Activated CD4-positive, alpha-beta T cell treated with anti-CD3 and anti-CD28 coated beads, Interleukin-2, amount 10 ng/mL, durations not matched to agents 7 days and 5 days (primary cell): ENCODE measurements around the gene KRTAP12-1. TPM values are rescaled to one million over a fixed set of nuclear protein-coding genes. Genes with fewer than 3 reads are reported as not detected.
"Not testable (repeated sequence)": the region's sequence is repeated elsewhere in the genome, so short reads cannot be mapped to it uniquely, and the experiment has no call there.

Experiments
- CTCF ChIA-PET: fragments of 350-600 bp; sonication (Branson Sonifier 250); formaldehyde crosslinking; loops from one replicate; lab custom pipeline; 2021; ENCODE audit warnings: antibody characterized with exemption; lab: Charles Lee
- POLR2A ChIA-PET: fragments of 350-600 bp; sonication (Branson Sonifier 250); formaldehyde crosslinking; loops from one replicate; lab custom pipeline; 2021; ENCODE audit warnings: antibody characterized with exemption; lab: Charles Lee
- DNase-seq: peaks from one replicate; pipeline ENCODE4 v3.0.0-alpha.2; 2020
- H3K27ac Mint-ChIP-seq: one replicate; pipeline ENCODE4 v1.8.0; 2021; ENCODE audit warnings: mild to moderate bottlenecking, moderate library complexity, mixed read lengths
- H3K27me3 Mint-ChIP-seq: one replicate; pipeline ENCODE4 v1.8.0; 2021; ENCODE audit warnings: mixed read lengths
- H3K36me3 Mint-ChIP-seq: one replicate; pipeline ENCODE4 v1.8.0; 2021; ENCODE audit warnings: low read depth, mixed read lengths
- H3K4me1 Mint-ChIP-seq: one replicate; pipeline ENCODE4 v1.8.0; 2021; ENCODE audit warnings: mixed read lengths
- H3K4me3 Mint-ChIP-seq: one replicate; pipeline ENCODE4 v1.8.0; 2021; ENCODE audit warnings: mild to moderate bottlenecking, moderate library complexity, mixed read lengths
- H3K9me3 Mint-ChIP-seq: one replicate; pipeline ENCODE4 v1.8.0; 2021; ENCODE audit warnings: mixed read lengths
- total RNA-seq, 2 experiments: library from RNA; stranded (reverse); gene quantifications; one replicate each; pipeline ENCODE4 v1.2.3, GENCODE V29; 2021

Gene KRTAP12-1
- total RNA-seq, 2 experiments from 2014 or later: not detected

GRCh38 chr21:44689740-44690139 is 7.8 kb upstream of the KRTAP12-1 start:
- H3K9me3 Mint-ChIP-seq: peaks cover 11% of the 10 kb centered on the region
- H3K27ac Mint-ChIP-seq, H3K4me1 Mint-ChIP-seq, POLR2A ChIA-PET, H3K4me3 Mint-ChIP-seq, H3K36me3 Mint-ChIP-seq, CTCF ChIA-PET: not testable (repeated sequence)
- peaks cover 21% of the 10 kb centered on the region for H3K27me3 Mint-ChIP-seq
- peak; percentile 1 for DNase-seq

- peaks cover 2% of the 10 kb centered on the region for H3K9me3 Mint-ChIP-seq
- peaks cover 20% of the 10 kb centered on the region for H3K27me3 Mint-ChIP-seq
- no peak overlapping the region for H3K27ac Mint-ChIP-seq
- DNase-seq: no peak
- H3K4me3 Mint-ChIP-seq: no peak overlapping the region
- ChIA-PET CTCF (no interaction called here), POLR2A (no interaction called here)
- no peaks in the 10 kb centered on the region for H3K36me3 Mint-ChIP-seq
- peaks cover 5% of the 10 kb centered on the region for H3K4me1 Mint-ChIP-seq
Measured at GRCh38 chr21:44687671-44688070, 5.7 kb upstream of the KRTAP12-1 start.

GRCh38 chr21:44686843-44687561 is 5.0 kb upstream of the KRTAP12-1 start:
- Mint-ChIP-seq H3K27ac (no peak overlapping the region), H3K4me1 (peaks cover 5% of the 10 kb centered on the region), H3K9me3 (no peaks in the 10 kb centered on the region), H3K4me3 (no peak overlapping the region), H3K36me3 (no peaks in the 10 kb centered on the region), H3K27me3 (peaks cover 17% of the 10 kb centered on the region)
- ChIA-PET POLR2A (interaction anchor here (0.6 kb wide), 1 partner anchor 269 kb away, joined by 3 read pairs; no protein-coding TSS in a partner anchor), CTCF (no interaction called here)
- no peak for DNase-seq

DNA sequence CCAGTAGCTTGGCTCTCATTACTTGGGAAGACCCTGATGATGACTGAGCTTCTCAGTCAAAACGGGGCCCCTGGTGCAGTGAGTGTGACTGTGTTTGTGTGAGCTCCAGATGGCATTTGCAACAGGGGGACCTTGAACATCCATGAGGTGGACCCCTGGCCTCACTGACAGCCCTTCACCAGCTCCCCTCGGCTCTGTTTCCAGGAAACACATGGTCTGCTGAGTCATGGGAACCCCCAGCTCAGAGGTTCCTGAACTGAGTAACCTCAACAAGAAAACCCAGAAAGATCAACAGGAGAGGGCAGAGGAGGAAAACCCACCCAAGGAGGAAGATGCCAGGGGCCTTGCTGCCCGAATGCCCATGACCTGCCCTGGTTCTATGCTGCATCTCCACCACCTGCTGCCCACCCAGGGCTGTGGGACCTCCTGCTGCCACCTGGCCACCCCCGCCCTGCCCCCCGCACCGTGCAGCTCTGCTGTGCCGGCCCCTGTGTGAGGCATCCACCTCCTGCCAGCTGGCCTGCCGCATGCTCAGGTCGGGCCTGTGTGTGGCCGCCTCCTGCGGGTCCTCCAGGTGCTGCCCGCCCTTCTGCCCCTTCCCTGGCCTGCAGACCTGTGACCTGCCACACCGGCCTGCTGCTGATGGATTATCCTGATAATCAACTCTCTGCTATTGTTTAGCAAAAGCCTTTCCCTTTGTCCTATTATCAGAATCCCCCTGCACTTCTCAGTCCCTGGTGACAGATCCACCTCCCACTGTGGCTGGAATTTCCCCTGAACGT is 4.2 kb upstream of the KRTAP12-1 start:
- no peaks in the 10 kb centered on the region for H3K36me3 Mint-ChIP-seq
- CTCF ChIA-PET: interaction anchor here (0.8 kb wide), 1 partner anchor 8 kb away, joined by 4 read pairs; no protein-coding TSS in a partner anchor
- H3K4me1 Mint-ChIP-seq: peaks cover 5% of the 10 kb centered on the region
- H3K27ac Mint-ChIP-seq: peak overlapping the region; percentile 16
- no peaks in the 10 kb centered on the region for H3K9me3 Mint-ChIP-seq
- DNase-seq: no peak
- POLR2A ChIA-PET: interaction anchor here (0.6 kb wide), 1 partner anchor 268 kb away, joined by 3 read pairs; no protein-coding TSS in a partner anchor
- no peak overlapping the region for H3K4me3 Mint-ChIP-seq
- peaks cover 13% of the 10 kb centered on the region for H3K27me3 Mint-ChIP-seq

GRCh38 chr21:44685050-44685449 is 3.1 kb upstream of the KRTAP12-1 start:
- H3K9me3 Mint-ChIP-seq, H3K4me3 Mint-ChIP-seq, H3K4me1 Mint-ChIP-seq, H3K27ac Mint-ChIP-seq, DNase-seq, POLR2A ChIA-PET, H3K36me3 Mint-ChIP-seq: not testable (repeated sequence)
- CTCF ChIA-PET: interaction anchor here (1.0 kb wide), 1 partner anchor 40 kb away, joined by 3 read pairs; no protein-coding TSS in a partner anchor
- H3K27me3 Mint-ChIP-seq: peaks cover 10% of the 10 kb centered on the region

- Mint-ChIP-seq H3K27me3 (peaks cover 10% of the 10 kb centered on the region), H3K27ac (no peak overlapping the region), H3K9me3 (no peaks in the 10 kb centered on the region), H3K4me1 (peaks cover 5% of the 10 kb centered on the region), H3K36me3 (no peaks in the 10 kb centered on the region), H3K4me3 (no peak overlapping the region)
- DNase-seq: no peak
- ChIA-PET POLR2A (no interaction called here), CTCF (interaction anchor here (1.0 kb wide), 1 partner anchor 39 kb away, joined by 3 read pairs; no protein-coding TSS in a partner anchor)
Measured at GRCh38 chr21:44684483-44684882, 2.5 kb upstream of the KRTAP12-1 start.

DNA sequence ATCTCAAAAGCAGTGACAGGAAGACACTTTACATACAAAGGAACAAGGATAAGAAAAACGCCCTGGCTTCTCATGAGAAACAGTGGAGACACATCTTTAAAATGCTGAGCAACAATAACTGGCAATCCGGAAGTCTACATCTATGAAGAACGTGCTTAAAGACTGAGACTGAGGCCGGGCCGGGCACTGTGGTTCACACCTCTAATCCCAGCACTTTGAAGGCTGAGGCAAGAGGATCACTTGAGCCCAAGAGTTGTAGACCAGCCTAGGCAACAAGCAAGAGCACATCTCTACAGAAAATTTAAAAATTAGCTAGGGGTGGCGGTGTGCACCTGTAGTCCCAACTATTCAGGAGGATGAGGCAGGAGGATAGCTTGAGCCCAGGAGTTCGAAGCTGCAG is 2.1 kb upstream of the KRTAP12-1 start:
- CTCF ChIA-PET: interaction anchor here (1.0 kb wide), 1 partner anchor 39 kb away, joined by 3 read pairs; no protein-coding TSS in a partner anchor
- Mint-ChIP-seq H3K9me3 (no peaks in the 10 kb centered on the region), H3K4me1 (peaks cover 5% of the 10 kb centered on the region), H3K36me3 (no peaks in the 10 kb centered on the region), H3K27me3 (peaks cover 10% of the 10 kb centered on the region), H3K4me3 (no peak overlapping the region), H3K27ac (no peak overlapping the region)
- no peak for DNase-seq
- POLR2A ChIA-PET: no interaction called here

GRCh38 chr21:44682580-44683151 is 703 bp upstream of the KRTAP12-1 start:
- H3K36me3 Mint-ChIP-seq: no peaks in the 10 kb centered on the region
- H3K27ac Mint-ChIP-seq: no peak overlapping the region
- DNase-seq: no peak
- ChIA-PET POLR2A (no interaction called here), CTCF (interaction anchor here (1.1 kb wide), 1 partner anchor 14 kb away, joined by 3 read pairs; no protein-coding TSS in a partner anchor)
- H3K9me3 Mint-ChIP-seq: no peaks in the 10 kb centered on the region
- no peak overlapping the region for H3K4me3 Mint-ChIP-seq
- peaks cover 10% of the 10 kb centered on the region for H3K27me3 Mint-ChIP-seq
- H3K4me1 Mint-ChIP-seq: peaks cover 5% of the 10 kb centered on the region

GRCh38 chr21:44681152-44681551 is 811 bp downstream of the KRTAP12-1 start:
- no peak overlapping the region for H3K27ac Mint-ChIP-seq
- ChIA-PET POLR2A (no interaction called here), CTCF (no interaction called here)
- DNase-seq: no peak
- H3K9me3 Mint-ChIP-seq: no peaks in the 10 kb centered on the region
- no peaks in the 10 kb centered on the region for H3K36me3 Mint-ChIP-seq
- H3K4me1 Mint-ChIP-seq: peaks cover 3% of the 10 kb centered on the region
- peaks cover 10% of the 10 kb centered on the region for H3K27me3 Mint-ChIP-seq
- no peak overlapping the region for H3K4me3 Mint-ChIP-seq

GRCh38 chr21:44677881-44678280 is 4.1 kb downstream of the KRTAP12-1 start:
- no peak overlapping the region for H3K27ac Mint-ChIP-seq
- ChIA-PET CTCF (interaction anchor here (0.5 kb wide), 1 partner anchor 72 kb away, joined by 3 read pairs; no protein-coding TSS in a partner anchor), POLR2A (no interaction called here)
- H3K4me1 Mint-ChIP-seq: no peaks in the 10 kb centered on the region
- DNase-seq: no peak
- H3K36me3 Mint-ChIP-seq: peaks cover 6% of the 10 kb centered on the region
- H3K27me3 Mint-ChIP-seq: peaks cover 10% of the 10 kb centered on the region
- peaks cover 8% of the 10 kb centered on the region for H3K9me3 Mint-ChIP-seq
- no peak overlapping the region for H3K4me3 Mint-ChIP-seq

- ChIA-PET CTCF (no interaction called here), POLR2A (no interaction called here)
- no peak overlapping the region for H3K27ac Mint-ChIP-seq
Measured at GRCh38 chr21:44671911-44672310, 10.1 kb downstream of the KRTAP12-1 start.

DNA sequence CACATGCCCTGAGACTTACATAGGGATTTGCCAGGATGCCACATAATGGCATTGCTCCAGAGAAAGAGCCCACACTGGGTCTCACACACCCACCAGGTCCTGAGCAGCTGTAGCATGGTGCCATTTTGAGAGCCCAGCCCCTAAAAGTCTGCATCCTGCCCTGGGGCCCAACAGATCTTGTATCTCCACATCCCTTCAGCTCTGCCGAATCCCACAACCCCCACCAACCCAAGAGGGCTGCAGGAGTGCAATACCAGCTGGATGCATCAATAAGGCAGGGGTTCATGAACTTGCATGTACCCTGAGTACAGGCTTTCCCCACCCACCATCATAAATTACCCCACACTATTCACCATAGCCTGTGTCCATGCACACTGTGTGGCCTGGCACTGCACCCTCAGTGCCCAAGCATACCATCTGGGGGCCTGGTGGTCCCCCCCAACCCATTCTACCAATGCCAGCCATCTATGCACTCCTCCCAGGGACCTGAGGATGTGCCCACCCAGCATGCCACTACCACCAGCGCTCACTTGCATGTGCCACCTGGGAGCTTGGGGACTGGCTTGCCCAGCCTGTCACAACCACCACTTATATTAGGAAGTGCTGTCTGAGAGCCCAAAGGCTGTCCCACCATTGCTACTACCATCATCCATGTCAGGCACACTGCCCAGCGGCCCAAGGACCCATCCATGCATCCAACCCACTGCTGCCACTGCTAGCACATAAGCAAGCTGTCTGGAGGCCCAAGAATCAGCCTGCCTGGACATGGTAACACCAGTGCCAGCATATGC is 11.1 kb downstream of the KRTAP12-1 start:
- Mint-ChIP-seq H3K4me1 (no peaks in the 10 kb centered on the region), H3K4me3 (no peak overlapping the region), H3K27ac (no peak overlapping the region), H3K36me3 (peaks cover 12% of the 10 kb centered on the region), H3K27me3 (peaks cover 12% of the 10 kb centered on the region), H3K9me3 (peaks cover 34% of the 10 kb centered on the region)
- CTCF ChIA-PET: no interaction called here
- POLR2A ChIA-PET: no interaction called here
- DNase-seq: no peak

More at GRCh38 chr21:44671911-44672310, 10.1 kb downstream of the KRTAP12-1 start:
- H3K9me3 Mint-ChIP-seq: peaks cover 34% of the 10 kb centered on the region
- H3K4me3 Mint-ChIP-seq: no peak overlapping the region
- no peak for DNase-seq
- H3K27me3 Mint-ChIP-seq: peaks cover 12% of the 10 kb centered on the region
- no peaks in the 10 kb centered on the region for H3K4me1 Mint-ChIP-seq
- peaks cover 12% of the 10 kb centered on the region for H3K36me3 Mint-ChIP-seq
